Measurements from ENCODE around the gene ZBED1. TPM values are rescaled to one million over a fixed set of nuclear protein-coding genes. Genes with fewer than 3 reads are reported as not detected.
"Not testable (repeated sequence)": the region's sequence is repeated elsewhere in the genome, so short reads cannot be mapped to it uniquely, and the experiment has no call there.

Gene ZBED1
- total and polyA plus RNA-seq, 2 experiments from 2014 or later = 16.1 to 43.8 TPM

DNA sequence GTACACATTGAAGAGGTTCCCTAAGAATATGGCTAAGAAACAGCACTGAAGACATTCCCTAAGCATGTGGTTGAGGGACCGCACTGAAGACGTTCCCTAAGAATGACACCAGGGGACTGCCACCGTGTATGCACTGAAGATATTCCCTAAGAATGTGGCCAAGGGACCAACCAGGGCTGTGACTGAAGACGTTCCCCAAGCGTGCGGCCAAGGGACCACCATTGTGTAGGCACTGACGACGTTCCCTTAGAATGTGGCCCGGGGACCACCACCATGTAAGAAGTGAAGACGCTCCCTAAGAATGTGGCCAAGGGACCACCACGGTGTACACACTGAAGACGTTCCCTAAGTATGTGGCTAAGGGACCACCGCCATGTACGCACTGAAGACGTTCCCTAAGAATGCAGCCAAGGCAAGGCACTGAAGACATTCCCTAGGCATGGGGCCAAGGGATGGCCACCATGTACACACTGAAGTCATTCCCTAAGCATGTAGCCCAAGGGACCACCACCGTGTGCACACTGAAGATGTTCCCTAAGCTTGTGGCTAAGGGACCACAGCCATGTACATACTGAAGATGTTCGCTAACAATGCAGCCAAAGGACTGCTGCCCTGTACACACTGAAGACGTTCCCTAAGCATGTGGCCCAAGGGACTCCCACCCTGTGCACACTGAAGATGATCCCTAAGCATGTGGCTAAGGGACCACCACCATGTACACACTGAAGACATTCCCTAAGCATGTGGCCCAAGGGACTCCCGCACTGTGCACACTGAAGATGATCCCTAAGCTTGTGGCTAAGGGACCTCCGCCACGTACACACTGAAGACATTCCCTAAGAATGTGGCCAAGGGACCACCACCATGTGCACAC lies 22.0 kb downstream of the ZBED1 start:
- Histone ChIP-seq H3K27ac (ENCODE audit: low read depth) (no peak overlapping the region), H3K36me3 (ENCODE audit: insufficient read depth) (no peaks in the 10 kb centered on the region), H3K27me3 (ENCODE audit: insufficient read depth) (no peaks in the 10 kb centered on the region), H3K4me2 (no peak overlapping the region), H3F3A (replicated peaks; ENCODE audit: low read depth) (peaks cover 15% of the 10 kb centered on the region), H3K9me2 (ENCODE audit: insufficient read depth) (peaks cover 3% of the 10 kb centered on the region), H2AFZ (no peak overlapping the region), H3K4me3 (no peak overlapping the region), H3K4me1 (ENCODE audit: insufficient read depth) (peaks cover under 1% of the 10 kb centered on the region; the same call in 1 of the 2 replicates), H3K79me2 (replicated peaks; ENCODE audit: insufficient read depth) (peaks cover 97% of the 10 kb centered on the region), H4K20me1 (replicated peaks; ENCODE audit: insufficient read depth) (no peaks in the 10 kb centered on the region; the same call in 1 of the 2 replicates)
- Mint-ChIP-seq H3K27me3 (ENCODE audit: insufficient read depth, low read depth, poor library complexity) (peaks cover 16% of the 10 kb centered on the region), H3K36me3 (ENCODE audit: low read depth) (peaks cover 32% of the 10 kb centered on the region), H3K9me3 (peaks cover 11% of the 10 kb centered on the region), H3K4me3 (no peak overlapping the region), H3K4me1 (peaks cover 15% of the 10 kb centered on the region), H3K27ac (no peak overlapping the region)
- TF ChIP-seq STAT1 (IDR thresholded peaks at IDR 0.05; ENCODE audit: unreplicated experiment) = no peak
- 0 out of 2 replicates have a peak, but pooled peaks have one; percentile 24 for TF ChIP-seq POLR2AphosphoS5 (IDR thresholded peaks at IDR 0.05; ENCODE audit: low read depth)
- TF ChIP-seq, protein P1, sequence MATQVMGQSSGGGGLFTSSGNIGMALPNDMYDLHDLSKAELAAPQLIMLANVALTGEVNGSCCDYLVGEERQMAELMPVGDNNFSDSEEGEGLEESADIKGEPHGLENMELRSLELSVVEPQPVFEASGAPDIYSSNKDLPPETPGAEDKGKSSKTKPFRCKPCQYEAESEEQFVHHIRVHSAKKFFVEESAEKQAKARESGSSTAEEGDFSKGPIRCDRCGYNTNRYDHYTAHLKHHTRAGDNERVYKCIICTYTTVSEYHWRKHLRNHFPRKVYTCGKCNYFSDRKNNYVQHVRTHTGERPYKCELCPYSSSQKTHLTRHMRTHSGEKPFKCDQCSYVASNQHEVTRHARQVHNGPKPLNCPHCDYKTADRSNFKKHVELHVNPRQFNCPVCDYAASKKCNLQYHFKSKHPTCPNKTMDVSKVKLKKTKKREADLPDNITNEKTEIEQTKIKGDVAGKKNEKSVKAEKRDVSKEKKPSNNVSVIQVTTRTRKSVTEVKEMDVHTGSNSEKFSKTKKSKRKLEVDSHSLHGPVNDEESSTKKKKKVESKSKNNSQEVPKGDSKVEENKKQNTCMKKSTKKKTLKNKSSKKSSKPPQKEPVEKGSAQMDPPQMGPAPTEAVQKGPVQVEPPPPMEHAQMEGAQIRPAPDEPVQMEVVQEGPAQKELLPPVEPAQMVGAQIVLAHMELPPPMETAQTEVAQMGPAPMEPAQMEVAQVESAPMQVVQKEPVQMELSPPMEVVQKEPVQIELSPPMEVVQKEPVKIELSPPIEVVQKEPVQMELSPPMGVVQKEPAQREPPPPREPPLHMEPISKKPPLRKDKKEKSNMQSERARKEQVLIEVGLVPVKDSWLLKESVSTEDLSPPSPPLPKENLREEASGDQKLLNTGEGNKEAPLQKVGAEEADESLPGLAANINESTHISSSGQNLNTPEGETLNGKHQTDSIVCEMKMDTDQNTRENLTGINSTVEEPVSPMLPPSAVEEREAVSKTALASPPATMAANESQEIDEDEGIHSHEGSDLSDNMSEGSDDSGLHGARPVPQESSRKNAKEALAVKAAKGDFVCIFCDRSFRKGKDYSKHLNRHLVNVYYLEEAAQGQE (IDR thresholded peaks at IDR 0.05; ENCODE audit: unreplicated experiment) = no peak
- TF ChIP-seq EZH2 (IDR thresholded peaks at IDR 0.05; ENCODE audit: low read depth, unreplicated experiment) = no peak
- no peak for TF ChIP-seq EZH2phosphoT487 (IDR thresholded peaks at IDR 0.05; ENCODE audit: unreplicated experiment)
- TF ChIP-seq JUNB (IDR thresholded peaks at IDR 0.05; ENCODE audit: unreplicated experiment) = peak; percentile 88
- ATAC-seq (no peak), DNase-seq (ENCODE audit: low spot score) (peak; percentile 27)

DNA sequence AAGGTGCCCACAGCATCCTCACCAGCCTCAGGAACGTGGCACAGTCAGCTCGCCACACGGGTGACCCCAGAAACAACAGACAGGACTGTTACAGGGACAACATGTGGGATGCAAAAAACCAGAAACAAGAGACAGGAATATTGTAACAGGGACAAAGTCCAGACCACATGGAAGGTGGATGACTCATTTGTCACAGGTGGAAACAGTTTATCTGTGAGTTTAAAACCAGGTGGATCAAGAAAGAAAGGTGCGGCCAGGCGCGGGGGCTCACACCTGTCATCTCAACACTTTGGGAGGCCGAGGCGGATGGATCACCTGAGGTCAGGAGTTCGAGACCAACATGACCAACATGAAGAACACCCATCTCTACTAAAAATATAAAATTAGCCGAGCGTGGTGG lies 23.5 kb downstream of the ZBED1 start:
- not testable (repeated sequence) for H3K4me2 ChIP-seq; H3K27me3 ChIP-seq (ENCODE audit: insufficient read depth)
- peak overlapping the region; percentile 65; the same call in 1 of the 2 replicates for H3K27ac Mint-ChIP-seq

More for the DNA sequence above, 23.5 kb downstream of the ZBED1 start:
- not testable (repeated sequence) for H3K4me3 Mint-ChIP-seq; DNase-seq (ENCODE audit: low spot score); H2AFZ ChIP-seq; H3K4me3 ChIP-seq; H3K27ac ChIP-seq (ENCODE audit: low read depth); H3K4me1 ChIP-seq (ENCODE audit: insufficient read depth); H3K9me2 ChIP-seq (ENCODE audit: insufficient read depth); H3K36me3 ChIP-seq (ENCODE audit: insufficient read depth); H4K20me1 ChIP-seq (replicated peaks; ENCODE audit: insufficient read depth); ATAC-seq
- peaks cover 93% of the 10 kb centered on the region for H3K79me2 ChIP-seq (replicated peaks; ENCODE audit: insufficient read depth)
- H3K4me1 Mint-ChIP-seq = peaks cover 13% of the 10 kb centered on the region
- H3F3A ChIP-seq (replicated peaks; ENCODE audit: low read depth) = peaks cover 15% of the 10 kb centered on the region
- peaks cover 32% of the 10 kb centered on the region for H3K36me3 Mint-ChIP-seq (ENCODE audit: low read depth)
- H3K27me3 Mint-ChIP-seq (ENCODE audit: insufficient read depth, low read depth, poor library complexity) = peaks cover 12% of the 10 kb centered on the region
- peaks cover 11% of the 10 kb centered on the region for H3K9me3 Mint-ChIP-seq

All from GM23338 (cell line).